NCI-H2196 treated with DMSO at 0.1 percent for 48 hours (cell line): ENCODE data around the gene POFUT2.

Experiments
- DNase-seq: peaks from one replicate; lab custom pipeline; 2025; ENCODE audit not compliant: unreplicated experiment; lab: John Stamatoyannopoulos, UW

POFUT2 gene

GRCh38 chr21:45299026-45299863 lies 11.6 kb upstream of the POFUT2 start:
- DNase-seq, result no peak

DNA sequence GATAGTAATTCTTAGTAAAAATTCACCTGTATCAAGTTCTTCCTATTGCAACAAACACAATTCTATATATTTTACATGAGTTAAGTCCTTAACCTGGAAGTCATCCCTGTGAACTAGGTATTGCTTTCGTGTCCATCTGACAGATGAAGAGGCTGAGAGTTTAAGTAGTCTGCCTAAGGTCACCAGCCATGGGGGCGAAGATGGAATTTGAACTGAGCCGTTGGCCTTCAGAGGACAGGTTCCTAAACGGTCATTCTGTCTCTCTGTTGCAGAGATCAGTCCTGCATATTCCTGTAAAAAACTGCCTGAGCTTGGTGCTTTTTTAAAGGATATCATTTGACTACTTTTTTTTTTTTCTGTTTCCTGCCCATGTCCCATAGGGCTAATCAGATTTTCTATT lies 10.2 kb upstream of the POFUT2 start:
- DNase-seq, result no peak

DNA sequence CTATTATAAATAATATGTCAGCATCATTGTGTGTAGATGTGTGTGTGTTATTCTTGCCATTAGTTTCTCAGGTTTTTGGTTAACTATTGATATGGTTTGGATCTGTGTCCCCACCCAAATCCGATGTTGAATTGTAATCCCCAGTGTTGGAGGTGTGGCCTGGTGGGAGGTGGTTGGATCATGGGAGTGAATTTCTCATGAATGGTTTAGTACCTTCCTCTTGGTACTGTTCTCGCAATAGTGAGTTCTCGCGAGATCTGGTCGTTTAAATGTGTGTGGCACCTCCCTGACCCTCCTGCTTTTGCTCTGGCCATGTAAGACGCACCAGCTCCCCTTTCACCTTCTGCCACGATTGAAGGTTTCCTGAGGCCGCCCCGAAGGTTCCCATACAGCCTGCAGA lies 9.6 kb upstream of the POFUT2 start:
- no peak for DNase-seq

DNA sequence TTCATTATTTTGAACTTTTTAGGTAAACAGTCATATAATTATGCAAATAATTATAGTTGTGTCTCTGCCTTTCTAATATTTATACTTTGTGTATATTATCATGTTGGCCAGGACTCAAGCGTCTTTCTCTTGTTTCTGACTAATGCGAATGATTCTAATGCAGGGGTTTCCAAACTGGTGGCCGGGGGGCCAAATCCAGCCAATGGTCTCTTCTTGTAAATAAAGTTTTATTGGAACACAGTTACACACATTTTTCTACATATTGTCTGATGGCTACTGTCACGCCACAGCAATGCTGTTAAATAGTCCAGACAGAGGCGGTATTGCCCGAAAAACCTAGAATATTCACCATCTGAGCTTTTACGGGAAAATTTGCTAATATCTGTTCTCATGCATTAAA lies 8.9 kb upstream of the POFUT2 start:
- no peak for DNase-seq

- DNase-seq, result no peak
These were observed 8.1 kb upstream of the POFUT2 start for GRCh38 chr21:45295576-45296365.

- no peak for DNase-seq
These were observed 7.0 kb upstream of the POFUT2 start for GRCh38 chr21:45294509-45295291.

- no peak for DNase-seq
These were observed 6.2 kb upstream of the POFUT2 start for GRCh38 chr21:45293726-45294401.

DNA sequence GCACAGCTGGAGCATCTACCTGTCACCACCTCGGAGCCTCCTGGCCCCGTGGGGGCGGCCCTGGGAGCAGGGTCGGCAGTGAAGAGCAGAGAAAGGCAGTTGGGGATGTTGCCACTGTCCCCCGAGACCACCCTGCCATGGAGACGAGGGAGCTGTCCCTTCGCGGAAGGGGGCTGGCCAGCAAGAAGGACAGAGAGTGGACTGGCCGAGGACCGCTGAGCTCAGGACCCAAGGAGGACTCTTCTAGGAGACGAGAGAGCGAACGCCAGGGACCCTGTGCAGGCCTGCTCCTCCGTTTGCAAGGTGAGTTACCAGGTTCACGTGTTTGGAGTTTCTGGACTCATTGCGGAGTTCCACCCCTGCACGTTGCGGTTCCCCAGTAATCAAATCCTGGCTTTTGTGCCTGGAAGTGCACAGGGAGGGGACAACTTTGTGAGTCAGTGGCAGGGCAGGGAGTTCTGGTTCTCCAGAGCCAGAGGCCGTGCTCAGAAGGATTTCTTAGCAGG lies 5.6 kb upstream of the POFUT2 start:
- no peak for DNase-seq

DNA sequence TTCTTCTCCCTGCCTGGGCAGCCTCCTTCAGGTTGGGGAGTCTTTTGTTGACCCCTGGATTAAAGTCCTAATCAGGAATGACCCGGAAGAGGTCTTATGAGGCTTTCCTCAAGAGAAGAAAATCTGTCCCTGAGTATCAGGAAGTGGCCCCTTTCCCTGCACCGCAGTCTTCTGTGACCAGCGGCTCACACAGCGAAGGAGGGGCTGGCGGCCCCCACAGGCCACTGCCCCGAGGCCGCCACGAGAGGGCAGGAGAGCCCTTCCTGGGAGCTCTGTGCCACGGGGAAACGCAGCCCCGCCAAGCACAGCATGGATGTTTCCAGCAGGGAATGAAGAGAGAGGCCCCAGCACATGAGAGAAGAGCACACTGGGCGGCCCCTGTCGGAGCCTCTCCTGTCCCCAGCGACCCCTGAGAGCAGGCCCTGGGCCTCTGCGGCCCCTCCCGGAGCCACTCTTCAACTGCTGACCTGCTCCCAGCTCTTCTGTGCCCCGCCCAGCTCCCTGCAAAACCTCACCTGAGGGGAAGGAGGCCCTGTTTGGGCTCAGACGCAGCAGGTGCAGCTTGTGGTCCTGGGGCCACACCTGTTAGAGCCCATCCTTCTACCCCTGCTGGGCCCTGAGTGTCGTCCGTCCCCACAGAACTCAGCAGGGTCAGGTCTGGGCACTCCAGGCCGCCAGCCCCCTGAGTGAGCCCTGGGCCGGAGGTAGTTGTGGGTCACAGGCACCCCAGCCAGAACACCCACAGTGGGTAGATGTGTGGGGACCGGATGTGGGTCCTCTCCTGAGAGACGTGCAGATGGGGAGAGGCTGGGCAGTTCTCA lies 4.9 kb upstream of the POFUT2 start:
- peak; percentile 56 for DNase-seq

- no peak for DNase-seq
These were observed 4.1 kb upstream of the POFUT2 start for GRCh38 chr21:45291613-45292398.

- DNase-seq, result no peak
These were observed 3.4 kb upstream of the POFUT2 start for GRCh38 chr21:45290948-45291612.

- DNase-seq, result no peak
These were observed 2.2 kb upstream of the POFUT2 start for GRCh38 chr21:45289655-45290515.

- no peak for DNase-seq
These were observed 1.4 kb upstream of the POFUT2 start for GRCh38 chr21:45289134-45289533.

- DNase-seq, result no peak
These were observed 746 bp upstream of the POFUT2 start for GRCh38 chr21:45288441-45288841.

DNA sequence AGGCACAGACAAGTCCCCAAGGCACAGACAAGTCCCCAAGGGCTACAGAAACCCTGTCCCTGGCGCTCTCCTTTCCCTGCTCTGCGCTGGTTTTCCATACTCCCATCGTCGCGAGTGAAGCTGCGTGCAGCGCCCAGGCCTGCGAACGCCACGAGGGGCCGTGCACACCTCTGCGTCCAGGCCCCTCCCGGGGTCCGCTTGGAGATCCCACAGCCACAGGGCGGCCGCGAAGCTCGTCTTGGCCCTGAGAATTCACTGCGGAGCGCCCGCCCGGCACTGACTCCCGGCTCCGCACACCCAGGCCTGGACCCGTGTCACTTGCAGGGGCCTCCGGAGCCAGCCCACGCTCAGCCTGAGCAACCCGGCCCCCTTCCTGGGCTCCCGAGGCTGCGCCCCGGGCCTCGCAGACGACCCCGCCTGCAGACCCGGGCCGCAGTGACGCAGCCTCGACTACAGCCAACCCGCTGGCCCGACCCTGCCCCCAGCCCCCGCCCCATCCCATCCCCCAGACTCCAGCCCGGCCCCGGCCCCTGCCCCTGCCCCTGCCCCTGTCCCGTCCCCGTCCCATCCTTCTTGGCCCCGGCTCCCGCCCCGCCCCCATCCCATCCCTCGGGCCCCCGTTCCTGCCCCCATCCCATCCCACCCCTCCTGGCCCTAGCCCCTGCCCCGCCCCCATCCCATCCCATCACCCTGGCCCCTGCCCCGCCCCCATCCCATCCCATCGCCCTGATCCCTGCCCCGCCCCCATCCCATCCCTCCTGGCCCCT lies 841 bp downstream of the POFUT2 start:
- no peak for DNase-seq

DNA sequence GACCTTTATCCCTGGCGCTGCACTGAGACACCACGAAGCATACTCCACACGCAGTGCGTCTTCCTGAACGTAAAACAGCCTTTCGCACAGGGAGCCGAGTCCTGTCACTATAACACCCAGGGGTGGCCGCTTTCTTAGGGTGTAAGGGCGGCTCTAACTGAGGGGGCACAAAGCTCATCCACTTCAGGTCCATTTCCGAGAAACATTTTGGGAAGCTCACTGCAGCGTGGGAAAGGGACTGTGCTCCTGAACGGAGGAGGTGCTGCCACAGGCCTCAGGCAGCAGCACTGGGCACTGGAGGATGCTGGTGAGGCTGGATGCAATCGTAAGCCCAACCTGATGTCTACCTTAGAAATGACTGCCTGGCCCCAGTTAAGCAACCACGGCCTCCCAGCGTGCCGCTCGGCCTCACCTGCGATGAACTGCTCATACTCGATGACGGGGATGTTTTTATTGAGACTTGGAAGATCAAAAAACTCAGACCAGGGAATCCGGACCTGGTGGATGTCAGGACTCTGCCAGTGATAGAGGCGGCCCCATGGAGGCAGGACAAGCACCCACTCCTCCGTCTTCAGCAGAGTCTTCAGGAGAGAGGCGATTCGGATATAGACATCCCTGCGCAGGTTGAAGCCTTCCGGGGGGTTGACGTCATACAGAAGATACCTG lies 2.3 kb downstream of the POFUT2 start:
- DNase-seq, result no peak

DNA sequence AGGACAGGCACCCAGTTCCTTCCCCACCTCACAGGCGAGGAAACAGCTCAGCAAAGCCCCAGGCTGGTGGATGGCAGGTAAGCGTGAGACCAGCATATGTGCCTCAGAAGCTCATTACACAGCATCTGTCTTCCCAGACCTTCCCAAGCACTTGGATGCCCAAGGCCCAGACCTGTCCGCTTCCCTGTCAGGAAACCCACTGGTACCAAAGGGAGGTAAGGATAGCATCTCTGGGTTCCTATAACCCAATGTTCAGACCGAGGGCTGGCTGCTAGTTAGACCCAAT lies 3.3 kb downstream of the POFUT2 start:
- no peak for DNase-seq
